Mesenchymal stem cell (in vitro differentiated cells and primary cell): ENCODE data around the gene UBE2QL1.

Source experiments
- DNase-seq: peaks from one replicate; pipeline ENCODE4 v3.0.0-alpha.2; 2013
- H2AFZ ChIP-seq: one replicate; pipeline ENCODE4 v1.6.1; 2013; ENCODE audit warnings: low read depth, mild to moderate bottlenecking, control low read depth, inconsistent platforms, low read length, moderate library complexity
- H2AK5ac ChIP-seq: 2 replicates; pipeline ENCODE4 v1.6.1; 2013; ENCODE audit warnings: low read length, moderate library complexity, mild to moderate bottlenecking, inconsistent platforms; ENCODE audit not compliant: severe bottlenecking
- H2BK120ac ChIP-seq: one replicate; pipeline ENCODE4 v1.6.1; 2013; ENCODE audit warnings: low read depth, mild to moderate bottlenecking, inconsistent platforms, low read length, moderate library complexity
- H2BK12ac ChIP-seq, 2 experiments: one replicate each; pipeline ENCODE4 v1.6.1; 2013; ENCODE audit warnings: inconsistent platforms in 2 of 2, low read length in 2 of 2, mild to moderate bottlenecking in 2 of 2, moderate library complexity in 2 of 2, control low read depth in 1 of 2
- H2BK15ac ChIP-seq: one replicate; pipeline ENCODE4 v1.6.1; 2013; ENCODE audit warnings: mild to moderate bottlenecking, low read depth, inconsistent platforms; ENCODE audit not compliant: poor library complexity, severe bottlenecking
- H2BK5ac ChIP-seq: 2 replicates; pipeline ENCODE4 v1.6.1; 2013; ENCODE audit warnings: low read depth, mild to moderate bottlenecking, low read length, control low read depth, inconsistent platforms; ENCODE audit not compliant: poor library complexity, severe bottlenecking
- H3K14ac ChIP-seq, 2 experiments: one replicate each; pipeline ENCODE4 v1.6.1; 2013; ENCODE audit warnings: inconsistent platforms in 2 of 2, low read length in 2 of 2, control low read depth in 1 of 2, mild to moderate bottlenecking in 1 of 2, moderate library complexity in 1 of 2
- H3K18ac ChIP-seq, 2 experiments: one replicate each; pipeline ENCODE4 v1.6.1; 2013; ENCODE audit warnings: inconsistent platforms in 2 of 2, low read length in 2 of 2, control low read depth in 1 of 2, low read depth in 1 of 2, mild to moderate bottlenecking in 1 of 2
- H3K23ac ChIP-seq, 2 experiments: one replicate each; pipeline ENCODE4 v1.6.1; 2013; ENCODE audit warnings: inconsistent platforms in 2 of 2, low read length in 2 of 2, mild to moderate bottlenecking in 2 of 2, moderate library complexity in 2 of 2, control low read depth in 1 of 2
- H3K27ac ChIP-seq: 2 replicates; pipeline ENCODE4 v1.5.1; 2013; ENCODE audit warnings: mild to moderate bottlenecking, moderate library complexity, low read length, control low read depth, inconsistent platforms; ENCODE audit not compliant: poor library complexity, severe bottlenecking
- H3K27me3 ChIP-seq, 2 experiments: 2 replicates each; pipeline versions ENCODE4 v1.6.1 to v1.7.0; 2013; ENCODE audit warnings: low read length in 2 of 2, mild to moderate bottlenecking in 2 of 2, moderate library complexity in 2 of 2, control low read depth in 1 of 2, inconsistent platforms in 1 of 2; ENCODE audit not compliant: control insufficient read depth in 1 of 2, insufficient read depth in 1 of 2
- H3K36me3 ChIP-seq, 2 experiments: 2 replicates each; pipeline versions ENCODE4 v1.6.1 to v1.7.0; 2013; ENCODE audit warnings: low read length in 2 of 2, control low read depth in 1 of 2, inconsistent platforms in 1 of 2, low read depth in 1 of 2, mild to moderate bottlenecking in 1 of 2; ENCODE audit not compliant: insufficient read depth in 2 of 2, control insufficient read depth in 1 of 2
- H3K4ac ChIP-seq, 2 experiments: one replicate each; pipeline ENCODE4 v1.6.1; 2013; ENCODE audit warnings: inconsistent platforms in 2 of 2, low read length in 2 of 2, mild to moderate bottlenecking in 2 of 2, moderate library complexity in 2 of 2, control low read depth in 1 of 2, low read depth in 1 of 2
- H3K4me1 ChIP-seq: 2 replicates; pipeline ENCODE4 v1.6.1; 2013; ENCODE audit warnings: low read depth, low read length, control low read depth; ENCODE audit not compliant: control insufficient read depth, insufficient read depth
- H3K4me2 ChIP-seq: 2 replicates; pipeline ENCODE4 v1.6.1; 2013; ENCODE audit warnings: low read length, mild to moderate bottlenecking, inconsistent platforms; ENCODE audit not compliant: poor library complexity, severe bottlenecking
- H3K4me3 ChIP-seq, 2 experiments: 2 replicates each; pipeline versions ENCODE4 v1.5.1 to v1.7.0; 2013; ENCODE audit warnings: low read length in 2 of 2, mild to moderate bottlenecking in 2 of 2, control low read depth in 1 of 2, low read depth in 1 of 2; ENCODE audit not compliant: insufficient read depth in 1 of 2
- H3K79me1 ChIP-seq: replicated peaks from 2 replicates; pipeline ENCODE4 v1.6.1; 2013; ENCODE audit warnings: mild to moderate bottlenecking, control low read depth, low read length, inconsistent platforms; ENCODE audit not compliant: poor library complexity, severe bottlenecking
- H3K9ac ChIP-seq: 2 replicates; pipeline ENCODE4 v1.7.0; 2013; ENCODE audit warnings: mild to moderate bottlenecking, low read length, moderate library complexity
- H3K9me3 ChIP-seq: 2 replicates; pipeline ENCODE4 v1.7.0; 2013; ENCODE audit warnings: mild to moderate bottlenecking, low read length; ENCODE audit not compliant: control insufficient read depth
- H4K8ac ChIP-seq: one replicate; pipeline ENCODE4 v1.6.1; 2013; ENCODE audit warnings: inconsistent platforms, mild to moderate bottlenecking, low read length, moderate library complexity
- H4K91ac ChIP-seq: one replicate; pipeline ENCODE4 v1.6.1; 2013; ENCODE audit warnings: mild to moderate bottlenecking, low read length, inconsistent platforms
- WGBS: methylation state at CpG from one replicate; pipeline ENCODE4 v1.1.7; 2013; ENCODE audit warnings: mixed read lengths; 5-methylcytosine and 5-hydroxymethylcytosine counted together

The UBE2QL1 gene

GRCh38 chr5:6491196-6491918 is 42.7 kb downstream of the UBE2QL1 start:
- Histone ChIP-seq H3K36me3 (no peaks in the 10 kb centered on the region), H2AFZ (no peak overlapping the region), H3K23ac (no peak overlapping the region), H4K91ac (no peak overlapping the region), H3K4ac (no peak overlapping the region), H2BK5ac (no peak overlapping the region), H3K9me3 (no peaks in the 10 kb centered on the region), H3K27me3 (peaks cover 0 to 30% of the 10 kb centered on the region in 2 experiments), H2AK5ac (no peak overlapping the region), H3K79me1 (no peaks in the 10 kb centered on the region), H3K9ac (no peak overlapping the region), H3K4me1 (no peaks in the 10 kb centered on the region), H3K4me2 (no peak overlapping the region), H2BK120ac (no peak overlapping the region), H2BK12ac (no peak overlapping the region), H3K14ac (no peak overlapping the region), H4K8ac (no peak overlapping the region), H2BK15ac (no peak overlapping the region), H3K18ac (no peak overlapping the region), H3K27ac (no peak overlapping the region), H3K4me3 (no peak overlapping the region)
- WGBS, result 60% methylated on average over 30 of the region's 32 CpGs
- DNase-seq, result no peak

- no peak overlapping the region for H3K9ac ChIP-seq
- H3K9me3 ChIP-seq, result no peaks in the 10 kb centered on the region
- no peak for DNase-seq
- no peak overlapping the region for H2BK12ac ChIP-seq
- H2BK5ac ChIP-seq, result no peak overlapping the region
- no peak overlapping the region for H2BK120ac ChIP-seq
- H3K79me1 ChIP-seq, result no peaks in the 10 kb centered on the region
- H4K8ac ChIP-seq, result no peak overlapping the region
- H3K4ac ChIP-seq, result no peak overlapping the region
- 81% methylated on average over 13 of the region's 13 CpGs for WGBS
- H3K4me2 ChIP-seq, result no peak overlapping the region
- no peak overlapping the region for H2BK15ac ChIP-seq
- no peak overlapping the region for H3K18ac ChIP-seq
- H2AFZ ChIP-seq, result no peak overlapping the region
- H3K27me3 ChIP-seq, result peaks cover 0 to 25% of the 10 kb centered on the region in 2 experiments
- no peak overlapping the region for H3K4me3 ChIP-seq
- H3K27ac ChIP-seq, result no peak overlapping the region
- no peaks in the 10 kb centered on the region for H3K36me3 ChIP-seq
- H4K91ac ChIP-seq, result no peak overlapping the region
- no peak overlapping the region for H2AK5ac ChIP-seq
- H3K4me1 ChIP-seq, result no peaks in the 10 kb centered on the region
- no peak overlapping the region for H3K23ac ChIP-seq
- no peak overlapping the region for H3K14ac ChIP-seq
These were observed 43.2 kb downstream of the UBE2QL1 start for GRCh38 chr5:6491919-6492290.

- Histone ChIP-seq H3K23ac (no peak overlapping the region), H4K8ac (no peak overlapping the region), H3K4me2 (no peak overlapping the region), H3K27me3 (peaks cover 0 to 23% of the 10 kb centered on the region in 2 experiments), H3K14ac (no peak overlapping the region), H3K9me3 (no peaks in the 10 kb centered on the region), H3K79me1 (no peaks in the 10 kb centered on the region), H4K91ac (no peak overlapping the region), H3K18ac (no peak overlapping the region), H3K36me3 (no peaks in the 10 kb centered on the region), H2BK120ac (no peak overlapping the region), H3K4me3 (no peak overlapping the region), H2AK5ac (no peak overlapping the region), H3K4ac (no peak overlapping the region), H3K9ac (no peak overlapping the region), H2BK5ac (no peak overlapping the region), H3K27ac (no peak overlapping the region), H2BK15ac (no peak overlapping the region), H2BK12ac (no peak overlapping the region), H2AFZ (no peak overlapping the region), H3K4me1 (no peaks in the 10 kb centered on the region)
- DNase-seq, result no peak
- 84% methylated on average over 3 of the region's 4 CpGs for WGBS
These were observed 44.3 kb downstream of the UBE2QL1 start for GRCh38 chr5:6492934-6493333.

- no peak overlapping the region for H3K4me2 ChIP-seq
These were observed 45.2 kb downstream of the UBE2QL1 start for GRCh38 chr5:6493681-6494454.

More at GRCh38 chr5:6493681-6494454, 45.2 kb downstream of the UBE2QL1 start:
- Histone ChIP-seq H2BK15ac (no peak overlapping the region), H2BK12ac (no peak overlapping the region), H3K27me3 (peaks cover 0 to 23% of the 10 kb centered on the region in 2 experiments), H4K8ac (no peak overlapping the region), H4K91ac (no peak overlapping the region), H3K23ac (no peak overlapping the region), H2AFZ (no peak overlapping the region), H3K14ac (no peak overlapping the region), H3K9ac (no peak overlapping the region), H3K27ac (no peak overlapping the region), H3K9me3 (no peaks in the 10 kb centered on the region), H2BK120ac (no peak overlapping the region), H3K79me1 (no peaks in the 10 kb centered on the region), H3K4ac (no peak overlapping the region), H3K36me3 (no peaks in the 10 kb centered on the region), H3K4me3 (no peak overlapping the region), H3K18ac (no peak overlapping the region), H2AK5ac (no peak overlapping the region), H2BK5ac (no peak overlapping the region), H3K4me1 (no peaks in the 10 kb centered on the region)
- 81% methylated on average over 7 of the region's 9 CpGs for WGBS
- DNase-seq, result no peak
